Measurements from ENCODE around the gene NUCKS1. TPM values are rescaled to one million over a fixed set of nuclear protein-coding genes. Genes with fewer than 3 reads are reported as not detected.

Gene NUCKS1
- total and polyA plus RNA-seq, 2 of the 8 experiments (the other 6 are each of a cell fraction or from before 2014, with no cell fraction given) = 126 to 461 TPM

GRCh38 chr1:205716371-205717132 lies 33.4 kb downstream of the NUCKS1 start:
- Histone ChIP-seq H3K18ac (ENCODE audit: extremely low read depth, low read length) (no peak overlapping the region), H4K91ac (replicated peaks; ENCODE audit: insufficient read length, low read length) (no peak overlapping the region), H3K56ac (replicated peaks; ENCODE audit: insufficient read length, low read depth, low read length) (no peak overlapping the region), H3K4me2 (ENCODE audit: insufficient read depth in 1 of 2, low read depth in 2 of 2, low read length in 2 of 2) (no peak overlapping the region), H2AFZ (ENCODE audit: low read length) (no peak overlapping the region), H3K4ac (replicated peaks; ENCODE audit: insufficient read length, low read depth, low read length) (no peak overlapping the region), H3K23ac (ENCODE audit: insufficient read length) (no peak overlapping the region), H3K9me3 (ENCODE audit: insufficient read depth in 2 of 2, low read depth in 1 of 2, low read length in 1 of 2) (no peaks in the 10 kb centered on the region), H3K27ac (ENCODE audit: low read depth, low read length) (no peak overlapping the region), H3K23me2 (ENCODE audit: low read depth, low read length) (no peaks in the 10 kb centered on the region), H3K79me1 (ENCODE audit: low read depth, low read length) (no peaks in the 10 kb centered on the region), H2BK5ac (ENCODE audit: low read depth, low read length) (no peak overlapping the region), H3K27me3 (replicated peaks in 1 of 4; ENCODE audit: control insufficient read depth in 3 of 4, extremely low read depth in 1 of 4, insufficient read depth in 3 of 4, low read length in 3 of 4) (no peaks in the 10 kb centered on the region), H4K8ac (ENCODE audit: extremely low read depth, insufficient read depth, low read length) (no peak overlapping the region), H2BK20ac (ENCODE audit: low read length) (no peak overlapping the region), H2BK12ac (ENCODE audit: low read depth, low read length) (no peak overlapping the region), H4K20me1 (replicated peaks in 1 of 2; ENCODE audit: control insufficient read depth in 1 of 2, insufficient read depth in 2 of 2, low read length in 2 of 2) (peaks cover 2 to 8% of the 10 kb centered on the region in 2 experiments), H4K5ac (ENCODE audit: insufficient read length, low read depth, low read length) (no peak overlapping the region), H3K4me1 (replicated peaks in 1 of 4; ENCODE audit: control insufficient read depth in 3 of 4, insufficient read depth in 4 of 4, low read length in 3 of 4) (peaks cover 0 to 3% (median 1%) of the 10 kb centered on the region in 4 experiments; a peak in 3 of 7 replicates), H3K9ac (replicated peaks in 1 of 4; ENCODE audit: extremely low read depth in 1 of 4, low read depth in 3 of 4, low read length in 3 of 4) (no peak overlapping the region; a peak in 1 of 7 replicates), H3K4me3 (ENCODE audit: extremely low read depth in 1 of 4, insufficient read depth in 2 of 4, low read depth in 3 of 4, low read length in 4 of 4) (no peak overlapping the region), H2AK5ac (ENCODE audit: low read depth, low read length) (no peak overlapping the region), H3K36me3 (ENCODE audit: control insufficient read depth in 2 of 4, insufficient read depth in 4 of 4, low read length in 3 of 4) (peaks cover 19 to 64% (median 52%) of the 10 kb centered on the region in 4 experiments), H2BK120ac (replicated peaks; ENCODE audit: low read depth, low read length) (no peak overlapping the region), H2BK15ac (ENCODE audit: low read length) (no peak overlapping the region), H3K79me2 (ENCODE audit: control insufficient read depth in 1 of 2, insufficient read depth in 2 of 2, low read length in 2 of 2) (no peaks in the 10 kb centered on the region), H3K14ac (ENCODE audit: insufficient read length) (no peak overlapping the region)
- TF ChIP-seq YY1 (IDR thresholded peaks at IDR 0.05; ENCODE audit: low read depth, low read length) (no peak), POLR2AphosphoS5 (IDR thresholded peaks at IDR 0.05; ENCODE audit: low read depth, low read length) (0 out of 2 replicates have a peak, but pooled peaks have one; percentile 23)
- DNase-seq (ENCODE audit: low read depth in 1 of 2, low spot score in 2 of 2) = no peak
- ChIA-PET POLR2A (ENCODE audit: partially characterized antibody) (no interaction called here), CTCF (ENCODE audit: partially characterized antibody) (no interaction called here)
- WGBS, 2 experiments (ENCODE audit: extremely low coverage in 1 of 2, insufficient coverage in 1 of 2, insufficient read length in 1 of 2, insufficient replicate concordance in 2 of 2, low coverage in 1 of 2, low lambda C conversion rate in 2 of 2, missing lambda C conversion rate in 1 of 2) = 92% methylated on average over 7 of the region's 7 CpGs; no CpG with 5 or more reads in 1 of the 2 experiments
- FAIRE-seq = no peak

All from H1 (cell line).